CD4-positive, alpha-beta T cell treated with Interleukin-1 beta for 1 hour (primary cell): Measurements from ENCODE around the gene CHN2.

ENCODE experiments used
- DNase-seq, 2 donors: peaks; one replicate each; pipeline ENCODE4 v3.0.0-alpha.2; 2020 to 2022

Gene CHN2

DNA sequence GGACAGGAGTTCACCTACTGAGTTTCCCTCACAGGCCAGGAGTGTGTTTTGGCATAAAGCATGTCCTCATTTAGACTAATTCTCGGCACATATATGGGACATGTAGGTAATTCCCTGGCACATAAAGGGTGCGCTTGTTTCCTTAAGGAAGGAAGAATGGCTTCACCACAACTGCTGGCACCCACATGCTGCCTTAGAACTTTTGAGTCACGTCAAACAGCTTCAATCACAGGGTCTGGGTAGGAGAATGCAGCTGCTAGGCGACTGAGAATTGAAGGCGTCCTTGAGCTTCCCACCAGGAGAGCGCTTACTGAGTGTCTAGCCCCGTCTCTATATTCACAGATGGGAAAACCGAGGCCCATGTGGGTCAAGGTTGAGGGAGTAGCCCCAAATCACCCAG is 146.1 kb downstream of the CHN2 start:
- no peak for DNase-seq

DNA sequence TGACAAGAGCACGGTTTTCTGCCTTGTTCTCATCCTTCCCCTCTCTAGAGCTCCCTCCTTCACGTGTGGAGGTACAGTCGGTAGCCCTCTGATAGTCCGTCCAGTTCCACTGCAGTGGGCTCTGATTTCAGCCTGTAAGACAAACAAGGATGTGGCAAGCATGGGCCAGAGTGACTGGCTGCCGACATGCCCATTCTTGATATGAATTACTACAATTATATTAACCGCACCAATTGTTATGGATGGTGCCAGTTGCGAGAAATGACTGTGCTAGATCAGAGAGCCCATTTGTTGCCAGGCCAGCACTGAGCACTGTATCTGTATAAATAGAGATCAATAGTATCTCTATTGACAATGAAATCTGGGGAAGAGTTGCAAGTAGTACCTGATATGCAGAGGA is 146.6 kb downstream of the CHN2 start:
- DNase-seq, result no peak

DNA sequence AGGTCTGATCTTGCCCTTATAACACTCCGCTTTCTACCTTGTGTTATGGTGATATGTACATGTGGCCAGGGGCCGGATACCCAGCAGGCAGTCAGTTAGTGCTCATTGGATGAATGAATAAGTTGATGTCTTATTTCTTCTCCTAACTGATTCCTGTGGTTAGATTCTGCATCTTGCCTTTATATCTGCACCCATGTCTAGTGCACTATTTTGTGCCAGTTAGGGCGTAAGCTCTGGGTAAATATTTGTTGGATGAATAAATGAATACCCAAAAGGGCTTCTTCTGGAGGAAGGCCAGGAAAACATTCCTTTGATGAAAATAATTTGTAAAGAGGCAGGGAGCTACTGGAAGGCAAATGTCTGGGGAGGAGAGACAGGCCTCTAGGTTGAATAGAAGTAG is 148.2 kb downstream of the CHN2 start:
- no peak for DNase-seq

DNA sequence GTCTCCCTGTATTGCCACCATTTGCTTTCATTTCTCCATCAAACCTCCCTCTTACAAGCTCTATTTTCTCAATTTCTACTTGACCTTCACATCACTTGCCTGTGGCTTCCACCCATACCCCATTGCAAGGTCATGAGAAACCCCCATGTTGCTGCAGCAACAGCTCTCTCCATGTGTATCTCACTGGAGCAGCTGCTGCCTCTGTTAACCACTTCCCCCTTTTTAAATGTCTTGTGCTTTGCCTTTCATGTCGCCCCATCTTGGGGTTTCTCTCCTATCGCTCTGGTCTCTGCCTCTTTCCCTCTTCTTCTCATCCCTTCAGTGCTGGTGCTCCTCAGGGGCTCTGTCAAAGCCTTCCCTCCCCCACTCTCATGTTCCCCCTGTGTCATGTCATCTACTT is 148.8 kb downstream of the CHN2 start:
- peak in 1 of 2 donors; percentile 5 for DNase-seq

DNA sequence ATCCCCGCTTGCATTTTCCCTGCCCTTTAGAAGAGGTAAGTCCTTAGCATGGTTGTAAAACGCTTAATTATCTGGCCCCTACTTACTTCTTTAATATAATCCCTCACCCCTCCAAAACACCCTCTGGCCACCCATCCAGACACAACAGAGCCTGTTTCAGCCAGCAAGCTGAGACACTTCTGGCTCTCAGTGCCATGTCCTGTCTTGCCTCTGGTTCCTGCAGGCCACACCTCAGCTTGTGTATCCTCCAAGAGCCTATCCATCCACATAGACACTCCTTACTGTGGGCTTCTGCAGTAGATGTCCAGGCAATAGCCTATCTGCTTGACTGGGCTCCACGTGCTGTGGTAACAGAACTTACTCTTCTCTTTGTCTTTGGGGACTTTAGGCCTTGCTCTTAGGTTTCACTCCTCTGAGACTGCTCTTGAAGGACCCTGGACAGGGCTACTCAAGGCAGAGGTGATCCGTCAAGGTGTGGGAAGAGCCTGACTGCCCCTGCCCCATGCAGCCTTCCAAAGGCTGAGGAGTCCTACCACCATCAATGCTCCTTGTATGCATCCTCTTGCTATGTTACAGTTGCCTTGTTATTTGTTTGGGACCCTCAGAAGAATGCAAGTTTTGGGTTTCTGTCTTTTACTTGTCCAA is 149.9 kb downstream of the CHN2 start:
- no peak for DNase-seq

DNA sequence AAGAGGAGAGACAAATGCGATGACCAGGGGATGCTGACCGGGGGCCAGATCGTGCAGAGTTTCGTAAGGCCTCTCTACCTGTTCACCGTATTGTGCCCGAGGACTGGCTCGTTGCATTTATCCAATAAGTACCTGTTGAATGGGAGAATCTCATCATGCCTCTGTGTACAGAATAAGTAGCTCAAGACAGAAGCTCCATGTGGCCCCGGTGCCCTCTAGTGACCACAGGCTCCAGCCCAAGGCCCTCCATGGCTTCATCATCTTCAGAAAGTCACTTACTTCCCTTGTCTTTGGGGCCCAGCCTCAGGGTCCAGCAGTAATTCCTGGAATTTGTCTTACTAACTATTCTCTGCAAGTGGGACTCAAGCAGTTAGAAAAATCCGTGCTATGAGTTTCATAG is 151.0 kb downstream of the CHN2 start:
- DNase-seq, result peak in 1 of 2 donors; percentile 9

DNA sequence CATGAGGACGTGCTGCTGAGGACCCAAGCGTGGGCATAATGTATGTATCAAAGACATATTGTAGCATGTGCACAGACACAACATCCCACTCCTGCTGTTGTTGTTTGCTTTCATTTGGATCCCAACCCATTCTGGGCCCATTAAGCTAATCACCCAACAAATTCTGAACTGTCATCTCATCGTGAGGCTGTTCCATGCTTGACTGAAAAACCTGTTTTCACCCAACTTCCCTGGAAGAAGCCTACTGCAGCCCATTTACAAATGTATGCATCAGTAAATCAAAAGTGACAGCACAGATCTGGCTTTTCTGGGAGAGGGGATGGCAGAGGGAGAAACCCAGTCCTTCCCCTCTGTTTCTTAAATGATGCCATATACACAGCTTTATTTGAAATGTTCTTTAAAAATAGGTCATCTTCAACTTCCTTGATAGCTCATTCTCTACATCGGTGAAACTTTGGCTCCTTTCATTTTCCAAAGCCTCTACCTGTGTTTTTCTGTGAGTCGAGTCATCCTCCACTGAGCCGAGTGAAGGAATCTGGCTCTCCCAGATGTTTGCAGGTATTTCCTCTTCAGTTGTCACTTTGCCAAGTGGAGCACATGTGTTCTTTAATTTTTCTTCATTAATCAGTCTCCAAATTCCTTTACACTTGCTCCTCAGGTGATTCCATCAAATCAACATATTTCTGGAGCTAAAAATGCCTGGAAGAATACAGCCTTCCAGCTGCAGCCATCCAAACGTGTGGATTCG is 151.8 kb downstream of the CHN2 start:
- DNase-seq, result no peak

DNA sequence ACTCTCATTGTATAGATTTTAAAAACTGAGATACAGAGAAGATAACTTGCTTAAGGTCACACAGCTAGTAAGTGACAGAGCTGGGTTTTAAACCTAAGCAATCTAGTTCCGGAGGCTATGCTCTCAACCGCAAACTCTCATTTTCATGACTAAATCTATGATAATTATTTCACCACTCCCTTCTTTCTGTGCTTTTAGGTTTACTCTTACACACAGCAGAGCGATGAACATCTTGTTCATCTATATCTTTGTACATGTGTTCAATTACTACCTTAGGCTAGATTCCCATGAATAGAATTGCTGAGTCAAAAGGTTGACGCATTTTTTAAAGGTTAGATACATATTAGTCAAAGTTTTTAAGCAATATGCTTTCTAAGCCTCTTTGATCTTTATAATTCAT is 154.8 kb downstream of the CHN2 start:
- no peak for DNase-seq

DNA sequence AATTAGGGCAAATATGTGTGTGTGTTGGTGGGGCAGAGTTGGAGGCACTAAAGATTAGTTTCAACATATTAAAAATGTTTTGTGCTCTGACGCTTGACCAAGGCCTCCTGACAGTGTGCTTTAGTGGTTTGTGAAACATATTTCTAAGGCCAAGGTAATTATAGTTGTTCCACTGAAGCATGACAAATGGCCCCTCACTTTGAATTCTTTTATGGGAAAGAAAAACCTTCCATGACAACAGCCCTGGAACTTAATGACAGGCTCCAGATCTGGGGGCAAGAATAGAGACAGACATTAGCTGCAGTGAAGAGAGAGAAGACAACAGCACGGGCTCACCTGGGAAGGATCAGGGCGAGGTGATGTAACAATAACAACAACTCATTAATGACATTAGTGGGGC is 155.8 kb downstream of the CHN2 start:
- no peak for DNase-seq

DNA sequence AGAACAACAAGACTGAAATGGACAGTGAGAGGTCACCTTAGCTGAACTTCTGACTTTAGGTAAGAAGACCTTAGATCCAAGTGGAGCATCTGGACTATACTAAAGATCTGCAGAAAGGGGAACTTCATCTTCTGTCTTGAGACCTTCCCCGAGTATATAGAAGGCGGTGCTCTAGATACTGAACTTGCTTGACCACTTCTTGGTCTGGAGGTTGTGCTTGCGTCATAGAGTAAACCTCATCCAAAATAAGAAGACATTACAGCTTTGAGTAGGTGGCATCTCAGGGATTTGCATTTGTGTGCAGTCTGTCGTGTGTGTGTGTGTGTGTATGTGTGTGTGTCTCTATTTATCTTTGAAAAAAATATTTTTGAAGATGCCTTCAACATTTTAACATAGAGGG is 157.5 kb downstream of the CHN2 start:
- no peak for DNase-seq

DNA sequence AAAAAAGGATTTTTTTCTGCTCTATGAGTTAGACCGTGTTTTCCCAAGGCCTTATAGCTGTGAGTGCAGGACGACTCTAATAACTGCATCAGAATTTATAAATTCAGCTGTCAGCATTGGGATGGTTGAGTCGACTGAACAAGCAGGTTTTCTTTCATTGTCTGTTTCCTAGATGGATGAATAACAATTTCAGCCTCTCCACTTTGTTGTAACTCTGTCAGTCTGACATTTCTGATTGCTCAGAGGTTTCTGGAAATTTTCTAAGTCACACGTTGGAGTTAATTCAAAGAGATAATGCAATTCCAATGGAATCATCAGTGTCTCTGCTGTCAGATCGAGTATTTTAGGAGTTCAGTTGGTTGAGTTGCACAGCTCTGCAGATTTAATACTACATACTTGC is 159.2 kb downstream of the CHN2 start:
- no peak for DNase-seq

DNA sequence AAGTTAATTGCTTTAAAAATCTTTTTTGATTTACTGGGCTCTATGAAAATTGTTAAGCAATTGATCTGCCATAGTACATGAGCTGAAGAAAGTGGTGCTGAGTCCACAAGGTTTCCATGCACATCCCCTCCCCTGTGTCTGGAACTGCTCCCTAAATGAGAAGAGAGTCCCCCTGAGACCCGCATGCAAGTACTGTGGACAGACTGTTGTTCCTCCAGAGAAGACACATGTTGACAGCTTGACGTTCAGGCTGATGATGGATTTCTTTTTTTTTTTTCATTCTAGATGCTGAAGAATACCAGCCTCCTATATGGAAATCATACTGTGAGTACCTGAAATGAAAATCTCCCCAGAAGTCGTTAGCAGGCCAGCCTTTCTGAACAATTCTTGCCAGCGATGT is 159.8 kb downstream of the CHN2 start:
- DNase-seq, result no peak

DNA sequence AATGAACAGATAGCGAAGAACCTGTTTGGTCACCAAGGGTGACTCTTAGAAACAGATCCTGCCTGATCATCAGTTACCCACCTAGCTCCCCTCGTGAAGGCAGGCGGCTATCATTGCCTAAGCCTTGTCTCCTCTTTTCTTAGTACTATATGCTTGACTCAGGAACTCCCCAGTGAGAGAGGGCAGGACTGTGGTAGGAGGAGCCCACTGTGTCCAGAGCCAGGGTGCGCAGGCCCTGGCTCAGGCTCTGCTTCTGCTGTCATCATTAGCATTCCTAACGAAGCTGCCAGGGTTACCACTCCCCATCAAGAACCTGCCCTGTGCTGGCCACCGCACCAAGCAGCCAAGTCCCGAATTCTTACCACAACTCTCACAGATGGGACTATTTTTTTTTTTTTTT is 160.8 kb downstream of the CHN2 start:
- no peak for DNase-seq

DNA sequence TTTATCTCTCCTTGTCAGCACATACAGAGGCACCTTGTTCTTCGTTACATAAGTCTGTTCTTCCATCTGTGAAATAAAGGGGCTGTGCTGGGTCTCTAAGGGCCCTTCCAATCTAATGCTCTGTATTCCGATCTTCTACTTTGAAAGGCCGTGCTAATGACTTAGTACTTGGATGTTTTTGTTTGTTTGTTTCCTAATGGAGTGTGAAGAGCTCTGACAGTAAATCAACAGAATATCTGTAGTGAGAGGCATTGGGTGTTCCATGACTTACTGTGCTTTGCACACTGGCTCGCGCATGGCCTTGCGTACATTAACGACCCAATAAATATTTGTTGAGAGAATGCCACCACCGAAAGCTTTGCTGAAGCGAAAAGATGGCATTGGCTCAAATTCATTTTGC is 162.1 kb downstream of the CHN2 start:
- DNase-seq, result no peak

DNA sequence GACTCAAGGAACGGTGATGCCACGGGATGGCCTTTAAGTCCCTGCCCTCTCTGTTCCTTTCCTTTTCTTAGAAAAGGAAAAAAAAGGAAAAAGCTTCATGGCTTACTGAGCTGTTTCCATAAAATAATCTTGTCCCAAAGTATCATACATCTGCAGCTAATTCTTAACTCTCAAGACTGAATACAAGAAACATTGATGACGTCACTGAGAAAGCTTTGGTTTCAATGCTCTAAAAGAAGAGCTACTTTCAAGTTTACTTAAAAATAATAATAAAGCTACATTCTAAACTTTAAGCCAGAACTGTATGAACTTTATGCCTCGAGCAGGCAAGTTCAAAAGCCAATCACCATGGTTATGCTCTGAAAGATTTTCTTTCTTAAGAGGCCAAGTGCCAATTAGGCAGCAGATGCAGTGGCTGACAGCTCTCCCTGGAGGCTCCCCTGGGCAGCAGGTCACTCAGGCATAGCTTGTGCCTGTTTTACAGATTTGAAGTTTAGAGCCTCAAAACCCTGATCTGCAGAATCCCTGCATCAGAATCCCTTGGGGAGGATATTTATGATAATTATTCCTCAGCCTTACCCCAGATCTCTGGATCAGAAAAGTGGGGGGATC is 165.0 kb downstream of the CHN2 start:
- DNase-seq, result no peak

DNA sequence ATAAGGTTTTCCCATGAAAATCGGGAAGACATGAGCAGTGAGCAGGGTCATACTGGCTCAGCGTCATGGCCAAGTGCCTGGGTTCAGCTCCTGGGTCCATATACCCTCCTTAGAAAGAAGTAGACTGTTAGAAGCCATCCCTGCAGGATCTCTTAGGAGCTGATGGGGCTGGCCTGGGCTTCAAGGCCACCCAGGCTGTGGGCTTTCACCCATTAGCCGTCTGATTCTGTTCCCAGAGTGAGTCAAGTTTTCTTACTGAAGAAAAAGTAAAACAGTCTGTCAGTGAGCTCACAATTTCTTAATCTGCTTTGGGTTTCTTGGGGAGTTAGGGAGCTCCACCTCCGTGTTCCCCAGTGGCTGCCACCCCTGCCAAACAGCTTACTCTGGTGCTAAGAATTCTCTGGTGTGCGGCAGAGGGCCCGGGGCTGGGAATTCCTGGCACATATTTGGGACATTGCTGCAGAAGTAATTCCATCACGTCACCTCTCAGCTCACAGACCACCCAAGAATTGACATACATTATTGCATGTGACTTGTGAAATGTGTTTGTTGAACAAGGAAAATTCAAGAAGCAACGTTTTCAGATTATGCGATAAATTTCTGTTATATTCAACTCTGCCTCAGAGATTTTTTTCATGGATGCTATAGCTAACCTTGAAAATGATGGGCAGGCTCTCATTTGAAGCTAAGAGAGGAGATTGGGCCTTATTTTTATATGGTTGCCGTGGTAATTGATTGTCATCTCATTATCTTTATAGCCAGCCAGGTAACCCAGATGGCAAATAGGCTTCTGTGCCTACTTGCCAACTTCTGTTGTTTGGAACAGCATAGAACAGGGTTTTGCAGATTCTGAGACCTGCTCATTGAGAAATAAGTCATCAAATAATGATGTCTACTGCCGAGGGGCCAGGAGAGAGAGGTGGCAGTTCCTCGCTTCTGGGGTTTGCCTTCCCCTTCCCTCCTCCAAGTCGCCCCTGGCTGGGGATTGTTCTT is 166.4 kb downstream of the CHN2 start:
- DNase-seq, result no peak

DNA sequence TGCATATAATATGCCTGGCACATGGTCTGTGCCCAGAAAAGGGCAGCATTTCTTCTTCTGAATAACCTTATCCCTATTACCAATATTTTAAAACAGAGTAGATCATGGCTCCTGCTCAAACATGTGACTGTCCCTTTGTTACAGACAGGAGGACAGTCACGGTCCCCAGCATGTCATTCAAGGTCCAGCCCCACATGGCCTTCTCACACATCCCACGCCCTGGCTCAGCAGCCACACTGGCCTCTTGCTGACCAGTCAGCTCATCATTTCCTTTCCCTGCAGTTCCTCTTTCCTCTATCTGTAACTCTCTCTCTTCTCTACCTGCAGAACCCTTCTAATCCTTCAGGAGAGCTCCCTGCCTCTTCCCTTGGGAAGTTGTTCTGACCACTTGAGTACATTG is 167.8 kb downstream of the CHN2 start:
- DNase-seq, result no peak

DNA sequence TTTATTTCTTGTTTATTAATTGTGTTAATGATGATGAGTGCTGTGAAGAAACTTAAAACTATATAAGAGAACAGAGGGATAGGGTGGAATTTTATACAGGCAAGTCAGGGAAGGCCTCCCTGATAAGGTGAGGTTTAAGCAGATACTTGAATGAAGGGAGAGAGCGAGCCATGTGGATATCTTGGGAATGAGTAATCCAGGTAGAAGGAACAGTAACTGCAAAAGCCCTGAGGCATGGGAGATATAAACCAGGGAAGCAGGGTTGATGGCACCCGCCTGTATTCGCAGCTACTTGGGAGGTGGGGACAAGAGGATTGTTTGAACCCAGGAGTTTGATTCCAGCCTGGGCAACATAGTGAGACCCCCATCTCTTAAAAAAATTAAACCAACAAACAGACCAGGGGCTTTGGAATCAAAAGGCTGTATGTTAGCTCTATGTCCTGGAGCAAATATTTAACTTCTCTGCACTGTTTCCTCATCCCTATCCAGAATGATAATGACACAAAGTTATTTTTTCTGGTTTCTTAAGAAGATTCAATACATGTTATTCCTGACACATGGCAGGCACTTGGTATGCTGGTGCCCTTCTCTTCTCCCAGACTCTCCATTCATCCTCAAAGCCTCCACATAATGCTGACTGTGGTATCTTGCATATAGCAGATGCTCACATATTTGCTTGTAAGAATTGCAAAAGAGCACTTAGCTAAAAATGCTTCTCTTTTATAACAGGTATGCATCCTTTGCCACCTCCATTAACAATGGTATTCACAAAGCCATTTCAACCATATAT is 169.3 kb downstream of the CHN2 start:
- DNase-seq, result no peak

DNA sequence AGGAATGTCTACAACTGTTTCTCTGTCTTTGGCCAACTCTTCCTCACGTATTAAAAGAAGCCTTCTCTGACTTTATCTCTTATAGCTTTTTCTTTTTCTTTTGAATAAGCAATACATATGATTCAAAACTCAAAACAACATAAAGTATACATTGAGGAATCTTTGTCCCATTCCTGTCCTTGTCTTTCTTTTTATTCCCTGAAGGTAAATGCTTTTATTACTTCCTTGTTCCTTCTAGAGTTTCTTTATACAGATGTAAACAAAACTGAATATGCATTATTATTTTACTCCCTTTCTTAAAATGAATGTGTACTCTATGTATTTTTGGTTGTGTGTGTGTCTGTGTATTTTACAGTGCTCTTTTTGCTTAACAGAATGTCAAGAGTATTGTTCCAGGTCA is 170.1 kb downstream of the CHN2 start:
- DNase-seq, result no peak

DNA sequence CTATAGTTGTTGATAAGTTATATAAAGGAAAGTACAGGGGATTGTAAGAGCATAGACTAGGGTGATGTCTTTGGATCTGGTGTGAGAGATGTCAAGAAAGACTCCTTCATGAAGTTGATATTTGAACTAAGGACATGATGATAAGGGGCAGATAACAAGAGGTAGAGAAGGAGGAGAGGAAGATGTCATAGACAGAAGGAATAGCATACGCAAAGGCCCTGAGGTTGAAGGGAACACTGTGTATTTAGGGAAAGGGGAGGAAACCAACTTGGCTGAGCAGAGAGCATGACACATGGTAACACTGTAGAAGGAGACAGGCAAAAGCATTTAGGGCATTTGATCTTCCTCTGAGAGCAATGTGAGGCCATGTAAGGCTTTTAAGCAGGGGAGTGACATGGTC is 170.8 kb downstream of the CHN2 start:
- DNase-seq, result no peak

DNA sequence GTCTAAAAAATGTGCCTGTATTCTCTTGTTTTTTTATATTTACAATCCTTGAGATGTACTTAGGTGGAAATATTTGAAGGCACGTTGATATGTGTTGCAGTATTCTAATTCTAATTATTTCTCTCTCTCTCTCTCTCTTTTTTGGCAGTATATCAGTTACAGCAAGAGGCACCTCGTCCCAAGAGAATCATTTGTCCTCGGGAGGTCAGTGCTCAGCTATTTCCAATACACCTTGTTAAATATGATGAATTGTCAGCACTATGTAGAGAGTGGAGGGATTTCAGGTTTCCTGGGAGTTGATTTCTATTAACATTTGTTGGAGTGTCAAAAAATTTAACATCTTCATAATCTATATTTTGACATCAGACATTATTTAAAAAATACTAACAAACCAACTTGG is 173.2 kb downstream of the CHN2 start:
- DNase-seq, result no peak

DNA sequence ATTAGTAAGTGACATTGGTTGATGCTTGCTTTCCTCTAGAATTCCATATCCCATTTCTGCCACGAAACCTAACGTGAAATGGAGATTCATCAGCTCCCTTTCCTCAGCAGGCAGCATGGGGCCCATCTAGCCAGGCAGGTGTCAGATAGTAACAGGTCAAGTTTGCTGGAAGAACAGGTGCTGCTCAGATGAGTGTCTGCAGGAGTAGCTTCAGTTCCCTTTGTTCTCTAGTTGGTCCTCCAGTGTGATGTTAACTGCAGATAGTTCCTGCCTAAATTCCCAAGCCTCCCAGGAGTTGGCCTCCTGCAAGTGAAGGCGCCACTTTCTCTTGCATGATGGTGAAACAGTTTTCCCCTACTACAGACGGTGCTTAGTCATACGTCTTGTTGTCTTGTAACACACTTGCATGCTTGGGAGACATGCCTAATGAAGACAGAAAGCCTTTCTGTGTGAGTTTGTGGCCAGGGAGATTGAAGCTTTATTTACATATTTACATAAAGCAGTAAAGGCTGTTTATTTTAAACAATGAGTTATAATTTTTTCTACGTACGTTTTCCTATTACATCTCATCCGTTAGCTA is 175.4 kb downstream of the CHN2 start:
- no peak for DNase-seq
